Neural progenitor cell (in vitro differentiated cells): ENCODE measurements around the gene PER1. TPM values are rescaled to one million over a fixed set of nuclear protein-coding genes. Genes with fewer than 3 reads are reported as not detected.
A peak's percentile ranks its signal among the peaks of the same experiment; 100 is the strongest.

ENCODE experiments used
- DNase-seq: peaks from one replicate; pipeline ENCODE4 v3.0.0-alpha.2; 2016; ENCODE audit warnings: low spot score
- H2AFZ ChIP-seq: fragments of 200-600 bp; sonication (generic); replicated peaks from 2 replicates; pipeline ENCODE4 v1.6.1; 2016; ENCODE audit warnings: antibody characterized with exemption
- H3F3A ChIP-seq: fragments of 200-600 bp; sonication (generic); 2 replicates; pipeline ENCODE4 v1.6.1; 2016; ENCODE audit warnings: antibody characterized with exemption, low read depth
- H3K27ac ChIP-seq: fragments of 200-600 bp; sonication (generic); 2 replicates; pipeline ENCODE4 v1.5.1; 2016; ENCODE audit warnings: mild to moderate bottlenecking
- H3K27me3 ChIP-seq: fragments of 200-600 bp; sonication (generic); 2 replicates; pipeline ENCODE4 v1.6.1; 2016; ENCODE audit warnings: mild to moderate bottlenecking, moderate library complexity
- H3K36me3 ChIP-seq: fragments of 200-600 bp; sonication (generic); 2 replicates; pipeline ENCODE4 v1.5.1; 2016
- H3K4me1 ChIP-seq: fragments of 200-600 bp; sonication (generic); 2 replicates; pipeline ENCODE4 v1.6.1; 2016; ENCODE audit warnings: mixed run types
- H3K4me2 ChIP-seq: fragments of 200-600 bp; sonication (generic); 2 replicates; pipeline ENCODE4 v1.6.1; 2016
- H3K4me3 ChIP-seq: fragments of 200-600 bp; sonication (generic); 2 replicates; pipeline ENCODE4 v1.5.1; 2016
- H3K79me2 ChIP-seq: fragments of 200-600 bp; sonication (generic); 2 replicates; pipeline ENCODE4 v1.6.1; 2016; ENCODE audit warnings: low read depth
- H3K9ac ChIP-seq: fragments of 200-600 bp; sonication (generic); 2 replicates; pipeline ENCODE4 v1.6.1; 2016
- H3K9me3 ChIP-seq: fragments of 200-600 bp; sonication (generic); 2 replicates; pipeline ENCODE4 v1.5.1; 2016; ENCODE audit warnings: low read depth
- H4K20me1 ChIP-seq: fragments of 200-600 bp; sonication (generic); 2 replicates; pipeline ENCODE4 v1.6.1; 2016; ENCODE audit warnings: low read depth
- H3K27ac Mint-ChIP-seq: 3 replicates; pipeline ENCODE4 v1.8.0; 2021; ENCODE audit warnings: mixed read lengths
- H3K27me3 Mint-ChIP-seq: 2 replicates; pipeline ENCODE4 v1.8.0; 2022; ENCODE audit warnings: low read depth, mild to moderate bottlenecking, inconsistent platforms, moderate library complexity, mixed read lengths; ENCODE audit not compliant: insufficient read depth
- H3K36me3 Mint-ChIP-seq: 3 replicates; pipeline ENCODE4 v1.8.0; 2021; ENCODE audit warnings: mixed read lengths
- H3K4me1 Mint-ChIP-seq: 3 replicates; pipeline ENCODE4 v1.8.0; 2021; ENCODE audit warnings: mixed read lengths
- H3K4me3 Mint-ChIP-seq: 3 replicates; pipeline ENCODE4 v1.8.0; 2021; ENCODE audit warnings: mild to moderate bottlenecking, moderate library complexity, mixed read lengths
- H3K9me3 Mint-ChIP-seq: 3 replicates; pipeline ENCODE4 v1.8.0; 2020; ENCODE audit warnings: mixed read lengths
- EZH2 ChIP-seq: fragments of 200-600 bp; sonication (generic); IDR thresholded peaks from 2 replicates; pipeline ENCODE4 v1.6.1; 2017; ENCODE audit warnings: antibody characterized with exemption, mild to moderate bottlenecking, moderate library complexity
- EZH2phosphoT487 ChIP-seq: fragments of 200-600 bp; sonication (generic); IDR thresholded peaks from 2 replicates; pipeline ENCODE4 v1.6.1; 2017; ENCODE audit warnings: antibody characterized with exemption
- total RNA-seq: library from RNA; depleted of rRNA; stranded (reverse); fragments of >200 nt; gene quantifications from 2 replicates; pipeline ENCODE4 v1.2.3, GENCODE V29; 2015; ENCODE audit warnings: low replicate concordance
- TF ChIP-seq, protein P1 (sequence below): fragments of 200-600 bp; sonication (generic); IDR thresholded peaks from 2 replicates; pipeline ENCODE4 v1.5.1; 2017; ENCODE audit warnings: antibody characterized with exemption, mild to moderate bottlenecking

Gene PER1
- total RNA-seq, 1 donor from 2014 or later, result 3.2 TPM

- peaks cover 35% of the 10 kb centered on the region for H4K20me1 ChIP-seq
- H3K9me3 ChIP-seq, result no peaks in the 10 kb centered on the region
- peaks cover 11% of the 10 kb centered on the region for H3K27me3 Mint-ChIP-seq
- no peaks in the 10 kb centered on the region for H3K27me3 ChIP-seq
- peak overlapping the region; percentile 46 for H3K4me3 ChIP-seq
- peaks cover 18% of the 10 kb centered on the region for H3K4me1 ChIP-seq
- peak overlapping the region; percentile 55 for H2AFZ ChIP-seq
- H3K4me3 Mint-ChIP-seq, result no peak overlapping the region
- H3K79me2 ChIP-seq, result no peaks in the 10 kb centered on the region
- H3K9ac ChIP-seq, result no peak overlapping the region
- no peaks in the 10 kb centered on the region for H3K36me3 Mint-ChIP-seq
- H3K27ac ChIP-seq, result peak overlapping the region; percentile 8
- H3K36me3 ChIP-seq, result no peaks in the 10 kb centered on the region
- no peak for DNase-seq
- peaks cover 21% of the 10 kb centered on the region for H3K4me1 Mint-ChIP-seq
- H3K9me3 Mint-ChIP-seq, result no peaks in the 10 kb centered on the region
- H3K27ac Mint-ChIP-seq, result peak overlapping the region; percentile 100
- peaks cover 66% of the 10 kb centered on the region for H3F3A ChIP-seq
- peak overlapping the region; percentile 80 for H3K4me2 ChIP-seq
- TF ChIP-seq EZH2, result peak; percentile 12
- TF ChIP-seq, protein P1, sequence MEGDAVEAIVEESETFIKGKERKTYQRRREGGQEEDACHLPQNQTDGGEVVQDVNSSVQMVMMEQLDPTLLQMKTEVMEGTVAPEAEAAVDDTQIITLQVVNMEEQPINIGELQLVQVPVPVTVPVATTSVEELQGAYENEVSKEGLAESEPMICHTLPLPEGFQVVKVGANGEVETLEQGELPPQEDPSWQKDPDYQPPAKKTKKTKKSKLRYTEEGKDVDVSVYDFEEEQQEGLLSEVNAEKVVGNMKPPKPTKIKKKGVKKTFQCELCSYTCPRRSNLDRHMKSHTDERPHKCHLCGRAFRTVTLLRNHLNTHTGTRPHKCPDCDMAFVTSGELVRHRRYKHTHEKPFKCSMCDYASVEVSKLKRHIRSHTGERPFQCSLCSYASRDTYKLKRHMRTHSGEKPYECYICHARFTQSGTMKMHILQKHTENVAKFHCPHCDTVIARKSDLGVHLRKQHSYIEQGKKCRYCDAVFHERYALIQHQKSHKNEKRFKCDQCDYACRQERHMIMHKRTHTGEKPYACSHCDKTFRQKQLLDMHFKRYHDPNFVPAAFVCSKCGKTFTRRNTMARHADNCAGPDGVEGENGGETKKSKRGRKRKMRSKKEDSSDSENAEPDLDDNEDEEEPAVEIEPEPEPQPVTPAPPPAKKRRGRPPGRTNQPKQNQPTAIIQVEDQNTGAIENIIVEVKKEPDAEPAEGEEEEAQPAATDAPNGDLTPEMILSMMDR, result no peak
- no peak for TF ChIP-seq EZH2phosphoT487
These were observed 2.5 kb upstream of the PER1 start for GRCh38 chr17:8154608-8155155.

DNA sequence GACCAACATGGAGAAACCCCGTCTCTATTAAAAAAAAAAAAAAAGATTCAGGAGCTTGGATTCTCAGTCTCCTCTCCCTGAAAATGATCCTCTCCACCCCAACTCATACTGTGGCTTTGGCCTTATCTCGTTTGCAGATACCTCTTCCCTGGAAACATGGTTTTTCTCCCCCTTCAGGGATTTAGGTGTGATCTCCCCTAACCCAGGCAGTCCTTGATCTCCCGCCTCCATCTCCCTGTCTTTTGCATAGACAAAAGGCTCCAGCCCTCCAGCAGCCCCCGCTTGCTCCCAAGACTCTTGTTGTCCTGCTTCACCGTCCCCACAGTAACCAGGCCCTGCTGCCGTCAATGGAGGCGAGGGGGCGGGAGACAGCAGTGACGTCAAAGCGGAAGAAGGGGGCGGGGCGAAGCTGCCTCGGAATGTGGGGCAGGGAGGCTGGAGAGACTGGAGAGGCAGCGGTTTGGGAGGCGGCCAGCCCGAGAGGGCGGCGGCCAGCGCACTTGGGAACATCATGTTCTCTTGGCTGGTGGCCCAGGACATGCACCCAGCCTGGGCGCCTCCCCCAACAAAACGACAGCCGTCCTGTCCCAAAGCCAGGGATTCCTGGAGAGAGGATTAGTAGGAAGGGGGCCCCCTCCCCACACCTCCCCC, 1.9 kb upstream of the PER1 start:
- H3K27ac Mint-ChIP-seq, result peak overlapping the region; percentile 100
- DNase-seq, result peak; percentile 96
- H3F3A ChIP-seq, result peaks cover 66% of the 10 kb centered on the region
- peaks cover 29% of the 10 kb centered on the region for H4K20me1 ChIP-seq
- no peaks in the 10 kb centered on the region for H3K9me3 Mint-ChIP-seq
- H3K4me3 ChIP-seq, result peak overlapping the region; percentile 46
- H3K9ac ChIP-seq, result no peak overlapping the region
- H3K4me1 Mint-ChIP-seq, result peaks cover 21% of the 10 kb centered on the region
- H3K36me3 Mint-ChIP-seq, result no peaks in the 10 kb centered on the region
- H3K27me3 Mint-ChIP-seq, result peaks cover 13% of the 10 kb centered on the region
- H3K36me3 ChIP-seq, result no peaks in the 10 kb centered on the region
- peaks cover 18% of the 10 kb centered on the region for H3K4me1 ChIP-seq
- H3K79me2 ChIP-seq, result no peaks in the 10 kb centered on the region
- no peaks in the 10 kb centered on the region for H3K27me3 ChIP-seq
- H3K4me2 ChIP-seq, result peak overlapping the region; percentile 80
- H3K9me3 ChIP-seq, result no peaks in the 10 kb centered on the region
- H2AFZ ChIP-seq, result peak overlapping the region; percentile 55
- H3K27ac ChIP-seq, result peak overlapping the region; percentile 8
- no peak overlapping the region for H3K4me3 Mint-ChIP-seq
- TF ChIP-seq EZH2phosphoT487 (no peak), EZH2 (no peak)
- TF ChIP-seq, protein P1, result no peak

DNA sequence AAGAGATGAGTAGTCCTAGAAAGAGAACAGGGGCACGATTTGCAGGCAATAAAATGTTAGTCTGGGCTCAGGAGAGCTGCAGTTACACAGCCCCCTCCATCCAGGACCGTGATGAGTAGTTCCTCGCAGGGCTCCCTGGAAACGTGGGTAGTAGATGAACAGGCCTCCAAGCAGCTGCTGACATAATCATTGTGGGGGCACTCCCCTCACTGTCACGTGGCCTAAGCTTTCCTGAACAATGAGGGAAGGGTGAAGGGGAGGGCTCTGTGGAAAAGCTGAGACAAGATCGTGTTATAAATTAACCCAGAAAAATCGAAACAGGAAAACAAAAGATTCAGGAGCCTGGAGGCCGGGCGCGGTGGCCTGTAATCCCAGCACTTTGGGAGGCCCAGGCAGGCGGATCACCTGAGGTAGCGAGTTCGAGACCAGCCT, 1.3 kb upstream of the PER1 start:
- Histone ChIP-seq H3K79me2 (no peaks in the 10 kb centered on the region), H3K27me3 (no peaks in the 10 kb centered on the region), H3F3A (peaks cover 61% of the 10 kb centered on the region), H3K4me2 (peak overlapping the region; percentile 80), H3K4me1 (peaks cover 18% of the 10 kb centered on the region), H3K9me3 (no peaks in the 10 kb centered on the region), H3K4me3 (peak overlapping the region; percentile 46), H3K9ac (no peak overlapping the region), H3K27ac (peak overlapping the region; percentile 8), H3K36me3 (no peaks in the 10 kb centered on the region), H4K20me1 (peaks cover 23% of the 10 kb centered on the region), H2AFZ (no peak overlapping the region)
- Mint-ChIP-seq H3K27ac (peak overlapping the region; percentile 96), H3K9me3 (no peaks in the 10 kb centered on the region), H3K27me3 (peaks cover 13% of the 10 kb centered on the region), H3K4me1 (peaks cover 21% of the 10 kb centered on the region), H3K36me3 (no peaks in the 10 kb centered on the region), H3K4me3 (no peak overlapping the region)
- TF ChIP-seq EZH2 (no peak), EZH2phosphoT487 (no peak)
- TF ChIP-seq, protein P1, result no peak
- DNase-seq, result peak; percentile 41
